NCI-H2107 (cell line): ENCODE results near the gene PHF21A.

Experiments
- DNase-seq: peaks from one replicate; lab custom pipeline; 2025; lab: John Stamatoyannopoulos, UW

The PHF21A gene

GRCh38 chr11:45884596-45885185 lies 236.6 kb downstream of the PHF21A start:
- no peak for DNase-seq
